Smooth muscle cell (in vitro differentiated cells): Measurements from ENCODE around the gene PC. TPM values are rescaled to one million over a fixed set of nuclear protein-coding genes. Genes with fewer than 3 reads are reported as not detected.
A peak's percentile ranks its signal among the peaks of the same experiment; 100 is the strongest.

Experiments
- DNase-seq: peaks from one replicate; lab custom pipeline; 2025; ENCODE audit not compliant: unreplicated experiment; lab: John Stamatoyannopoulos, UW
- H2AFZ ChIP-seq: fragments of 200-600 bp; sonication (generic); 2 replicates; pipeline ENCODE4 v1.6.0; 2016; ENCODE audit warnings: antibody characterized with exemption, low read depth, mild to moderate bottlenecking
- H3F3A ChIP-seq: fragments of 200-600 bp; sonication (generic); 2 replicates; pipeline ENCODE4 v1.6.0; 2017; ENCODE audit warnings: antibody characterized with exemption, low read depth
- H3K27ac ChIP-seq: fragments of 200-600 bp; sonication (generic); 2 replicates; pipeline ENCODE4 v1.5.1; 2016; ENCODE audit warnings: low read depth, mild to moderate bottlenecking
- H3K27me3 ChIP-seq: fragments of 200-600 bp; sonication (generic); 2 replicates; pipeline ENCODE4 v1.6.1; 2016; ENCODE audit warnings: low read depth, mild to moderate bottlenecking
- H3K36me3 ChIP-seq: fragments of 200-600 bp; sonication (generic); 2 replicates; pipeline ENCODE4 v1.5.1; 2016; ENCODE audit warnings: low read depth
- H3K4me1 ChIP-seq: fragments of 200-600 bp; sonication (generic); 2 replicates; pipeline ENCODE4 v1.5.1; 2016; ENCODE audit warnings: low read depth
- H3K4me2 ChIP-seq: fragments of 200-600 bp; sonication (generic); 2 replicates; pipeline ENCODE4 v1.6.0; 2016; ENCODE audit warnings: mild to moderate bottlenecking
- H3K4me3 ChIP-seq: fragments of 200-600 bp; sonication (generic); 2 replicates; pipeline ENCODE4 v1.5.1; 2016; ENCODE audit warnings: mild to moderate bottlenecking
- H3K79me2 ChIP-seq: fragments of 200-600 bp; sonication (generic); 2 replicates; pipeline ENCODE4 v1.6.0; 2016; ENCODE audit warnings: low read depth, mild to moderate bottlenecking
- H3K9ac ChIP-seq: fragments of 200-600 bp; sonication (generic); 2 replicates; pipeline ENCODE4 v1.6.0; 2016; ENCODE audit warnings: low read depth
- H3K9me3 ChIP-seq: fragments of 200-600 bp; sonication (generic); replicated peaks from 2 replicates; pipeline ENCODE4 v1.5.1; 2016; ENCODE audit warnings: low read depth
- H4K20me1 ChIP-seq: fragments of 200-600 bp; sonication (generic); 2 replicates; pipeline ENCODE4 v1.6.0; 2016; ENCODE audit warnings: low read depth
- WGBS: methylation state at CpG from one replicate; pipeline ENCODE4 v1.1.7; 2016; ENCODE audit warnings: low lambda C conversion rate; 5-methylcytosine and 5-hydroxymethylcytosine counted together
- polyA plus RNA-seq: library from polyadenylated mRNA; unstranded; fragments of >200 nt; fragmentation: Nextera tagmentation; extraction: Ambion mirVana; gene quantifications from 2 replicates; pipeline ENCODE4 v1.2.1, GENCODE V29; 2016
- total RNA-seq: library from RNA; depleted of rRNA; stranded (reverse); fragments of >200 nt; gene quantifications from 2 replicates; pipeline ENCODE4 v1.2.3, GENCODE V29; 2014
- TF ChIP-seq, protein P1 (sequence below): fragments of 200-600 bp; sonication (generic); IDR thresholded peaks from 2 replicates; pipeline ENCODE4 v1.5.1; 2017; ENCODE audit warnings: borderline replicate concordance, mild to moderate bottlenecking, antibody characterized with exemption; ENCODE audit not compliant: insufficient read depth, poor library complexity, severe bottlenecking

Gene PC
- total and polyA plus RNA-seq, 2 experiments from 2014 or later = 11.8 to 36.1 TPM

DNA sequence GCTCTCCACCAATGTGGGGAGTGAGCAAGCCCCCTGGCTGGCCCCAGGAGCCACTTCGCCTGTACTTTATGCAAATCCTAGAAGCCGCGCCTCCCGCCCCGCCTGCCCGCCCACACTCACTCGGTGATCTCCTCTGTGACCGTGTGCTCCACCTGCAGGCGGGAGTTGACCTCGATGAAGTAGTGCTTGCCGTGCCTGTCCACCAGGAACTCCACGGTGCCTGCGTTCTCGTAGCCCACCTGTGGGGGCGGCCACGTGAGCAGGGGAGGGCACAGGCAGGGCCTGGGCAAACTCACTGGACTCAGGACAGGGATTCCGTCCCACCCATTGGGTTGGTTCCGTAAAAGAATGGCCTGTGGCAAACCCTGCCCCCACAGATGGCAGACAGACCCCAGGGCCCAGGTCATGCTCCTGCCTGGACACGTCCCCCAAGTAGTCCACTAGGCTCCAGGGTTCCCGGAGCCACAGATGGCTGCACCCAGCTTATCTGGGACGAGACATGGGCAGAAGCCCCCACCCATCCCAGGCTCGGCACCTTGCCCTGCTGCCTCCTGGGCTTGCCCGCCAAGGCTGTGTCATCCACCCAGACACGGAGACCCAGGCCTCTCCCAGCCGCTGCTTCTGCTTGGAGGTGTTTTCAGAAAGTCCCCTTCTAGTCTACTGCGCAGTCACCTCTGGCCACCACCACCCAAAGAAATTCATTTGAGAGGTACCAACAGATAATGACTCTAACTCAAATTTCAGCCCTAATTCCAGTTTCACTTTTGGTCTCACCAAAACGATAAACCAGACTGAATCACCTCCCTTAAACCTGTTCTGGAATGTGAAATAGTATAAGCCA lies 89.2 kb downstream of the PC start:
- H3K79me2 ChIP-seq = no peaks in the 10 kb centered on the region
- no peaks in the 10 kb centered on the region for H4K20me1 ChIP-seq
- H3K27ac ChIP-seq = no peak overlapping the region
- H3K4me2 ChIP-seq = no peak overlapping the region
- H3K4me3 ChIP-seq = no peak overlapping the region
- no peaks in the 10 kb centered on the region for H3K9me3 ChIP-seq
- no peak for DNase-seq
- H3K27me3 ChIP-seq = no peaks in the 10 kb centered on the region
- no peaks in the 10 kb centered on the region for H3K4me1 ChIP-seq
- no peaks in the 10 kb centered on the region for H3K36me3 ChIP-seq
- TF ChIP-seq, protein P1, sequence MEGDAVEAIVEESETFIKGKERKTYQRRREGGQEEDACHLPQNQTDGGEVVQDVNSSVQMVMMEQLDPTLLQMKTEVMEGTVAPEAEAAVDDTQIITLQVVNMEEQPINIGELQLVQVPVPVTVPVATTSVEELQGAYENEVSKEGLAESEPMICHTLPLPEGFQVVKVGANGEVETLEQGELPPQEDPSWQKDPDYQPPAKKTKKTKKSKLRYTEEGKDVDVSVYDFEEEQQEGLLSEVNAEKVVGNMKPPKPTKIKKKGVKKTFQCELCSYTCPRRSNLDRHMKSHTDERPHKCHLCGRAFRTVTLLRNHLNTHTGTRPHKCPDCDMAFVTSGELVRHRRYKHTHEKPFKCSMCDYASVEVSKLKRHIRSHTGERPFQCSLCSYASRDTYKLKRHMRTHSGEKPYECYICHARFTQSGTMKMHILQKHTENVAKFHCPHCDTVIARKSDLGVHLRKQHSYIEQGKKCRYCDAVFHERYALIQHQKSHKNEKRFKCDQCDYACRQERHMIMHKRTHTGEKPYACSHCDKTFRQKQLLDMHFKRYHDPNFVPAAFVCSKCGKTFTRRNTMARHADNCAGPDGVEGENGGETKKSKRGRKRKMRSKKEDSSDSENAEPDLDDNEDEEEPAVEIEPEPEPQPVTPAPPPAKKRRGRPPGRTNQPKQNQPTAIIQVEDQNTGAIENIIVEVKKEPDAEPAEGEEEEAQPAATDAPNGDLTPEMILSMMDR = peak; percentile 24
- H3K9ac ChIP-seq = no peak overlapping the region
- H3F3A ChIP-seq = no peaks in the 10 kb centered on the region
- WGBS = 52% methylated on average over 27 of the region's 27 CpGs
- no peak overlapping the region for H2AFZ ChIP-seq

DNA sequence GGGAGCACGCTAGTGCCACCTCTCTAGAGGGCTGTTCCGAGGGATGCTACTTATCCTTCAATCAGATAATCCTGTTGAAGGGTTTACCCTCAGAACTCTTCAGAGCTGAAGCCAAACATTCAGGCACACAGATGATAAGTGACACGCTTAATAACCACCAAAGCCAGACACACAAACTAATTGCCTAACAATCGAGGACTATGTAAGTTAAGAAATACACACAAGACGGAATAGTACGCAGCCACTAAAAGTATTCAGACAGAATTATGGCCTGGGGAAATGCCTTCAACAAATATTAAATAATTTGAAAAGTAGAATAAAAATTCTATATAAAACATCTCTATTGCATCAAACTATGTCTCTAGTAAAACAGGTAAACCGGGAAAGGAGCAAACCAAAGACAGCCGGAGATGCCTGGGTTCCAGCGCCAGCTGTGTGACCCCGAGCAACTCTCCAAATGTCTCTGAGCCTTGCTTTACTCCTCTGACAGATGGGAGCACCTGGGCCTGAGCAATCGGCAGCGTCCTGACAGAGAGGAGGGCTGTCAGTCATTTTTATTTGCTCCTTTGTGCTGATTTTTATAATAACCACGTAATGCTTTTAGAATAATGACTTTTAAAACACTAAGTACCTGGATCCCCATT lies 90.0 kb downstream of the PC start:
- Histone ChIP-seq H3K27me3 (no peaks in the 10 kb centered on the region), H3K9me3 (no peaks in the 10 kb centered on the region), H3K4me3 (no peak overlapping the region), H4K20me1 (no peaks in the 10 kb centered on the region), H3K4me2 (no peak overlapping the region), H3K79me2 (no peaks in the 10 kb centered on the region), H3K36me3 (no peaks in the 10 kb centered on the region), H3F3A (no peaks in the 10 kb centered on the region), H2AFZ (no peak overlapping the region), H3K27ac (no peak overlapping the region), H3K4me1 (no peaks in the 10 kb centered on the region), H3K9ac (no peak overlapping the region)
- 93% methylated on average over 13 of the region's 13 CpGs for WGBS
- TF ChIP-seq, protein P1 = no peak
- DNase-seq = no peak

DNA sequence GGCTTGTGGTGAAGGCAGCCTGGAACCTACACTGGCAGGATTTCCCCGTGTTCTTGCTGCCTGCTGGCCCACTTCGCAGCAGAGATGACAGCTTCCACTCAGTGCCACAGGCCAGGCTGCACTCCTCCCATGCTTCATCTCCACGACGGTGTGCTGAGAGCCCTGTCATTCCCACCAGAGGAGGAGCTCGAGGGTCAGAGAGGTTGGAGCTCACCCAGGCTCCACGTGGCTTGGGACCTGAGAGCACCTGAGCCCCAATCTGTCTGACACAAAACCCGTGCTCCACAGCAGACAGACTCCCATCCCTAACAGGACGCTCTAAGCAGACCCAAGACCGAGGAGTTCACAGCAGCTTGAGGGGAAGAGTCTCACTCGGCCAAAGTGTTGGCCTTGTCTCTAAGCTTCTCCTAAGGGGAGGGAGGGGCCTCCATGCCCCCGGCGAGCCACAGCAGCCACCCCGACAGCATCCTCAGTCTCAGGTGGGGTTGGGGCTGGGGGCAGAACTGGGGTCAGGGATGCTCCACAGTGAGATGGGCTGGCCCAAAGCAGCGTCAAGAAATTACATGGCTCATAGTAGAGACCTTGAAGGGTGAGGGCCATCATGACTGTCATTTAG lies 90.7 kb downstream of the PC start:
- TF ChIP-seq, protein P1 = no peak
- no peaks in the 10 kb centered on the region for H3K27me3 ChIP-seq
- H3K79me2 ChIP-seq = no peaks in the 10 kb centered on the region
- H3K9me3 ChIP-seq = no peaks in the 10 kb centered on the region
- H3K4me1 ChIP-seq = no peaks in the 10 kb centered on the region
- no peak overlapping the region for H2AFZ ChIP-seq
- WGBS = 86% methylated on average over 14 of the region's 14 CpGs
- H3K27ac ChIP-seq = no peak overlapping the region
- no peaks in the 10 kb centered on the region for H3K36me3 ChIP-seq
- no peaks in the 10 kb centered on the region for H4K20me1 ChIP-seq
- no peak overlapping the region for H3K4me3 ChIP-seq
- H3K9ac ChIP-seq = no peak overlapping the region
- no peak for DNase-seq
- H3F3A ChIP-seq = no peaks in the 10 kb centered on the region
- H3K4me2 ChIP-seq = no peak overlapping the region
